ENCODE data around the gene PPHLN1.

DNA sequence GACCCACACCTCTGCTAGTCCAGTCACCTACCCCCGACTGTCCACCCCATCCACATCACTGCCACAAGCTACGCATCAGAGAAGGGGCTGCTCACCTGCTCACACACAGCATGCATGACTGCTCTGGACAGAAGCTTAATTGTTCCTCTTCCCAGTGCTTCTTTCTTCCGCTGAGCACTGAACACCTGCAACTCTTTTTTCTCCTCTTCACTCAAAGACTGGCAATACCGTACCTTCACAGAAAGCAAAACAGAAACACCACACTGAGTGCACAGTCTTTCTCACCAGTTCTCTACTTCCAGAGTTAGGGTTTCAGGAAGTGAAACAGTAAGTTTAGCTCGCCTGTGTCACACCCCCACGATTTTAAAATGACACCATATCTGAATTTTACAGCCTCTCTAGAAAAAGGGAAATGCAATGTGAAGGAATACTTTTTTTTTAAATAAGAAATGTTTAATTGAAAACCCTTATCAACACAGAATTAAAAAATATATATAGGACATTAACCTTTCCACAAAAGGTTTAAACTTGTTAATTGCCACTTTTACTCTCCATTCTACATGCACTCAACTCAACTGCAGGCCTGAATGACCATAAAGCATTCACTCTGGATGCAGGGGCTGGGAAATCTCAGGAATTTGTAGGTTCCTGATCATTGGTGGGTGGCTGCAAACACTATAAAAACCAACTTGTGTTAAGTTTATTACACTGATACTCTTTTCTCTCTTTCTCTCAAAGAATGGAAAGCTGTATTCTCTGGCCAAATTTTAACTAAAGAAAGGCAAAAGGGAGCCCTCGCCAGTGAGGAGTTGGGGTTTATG, 143.6 kb downstream of the PPHLN1 start:
- no peak for TF ChIP-seq CREB1 (IDR thresholded peaks at IDR 0.05; ENCODE audit: low read depth)
- no peak for TF ChIP-seq EP300 (IDR thresholded peaks at IDR 0.05; ENCODE audit: borderline replicate concordance)
- no peak for TF ChIP-seq EGR1 (IDR thresholded peaks at IDR 0.05)
